ENCODE results near the gene PTGFRN. TPM values are rescaled to one million over a fixed set of nuclear protein-coding genes. Genes with fewer than 3 reads are reported as not detected.
A peak's percentile ranks its signal among the peaks of the same experiment; 100 is the strongest.

PTGFRN gene
- total and polyA plus RNA-seq, 2 experiments from 2014 or later, result 17.4 to 32.7 TPM

DNA sequence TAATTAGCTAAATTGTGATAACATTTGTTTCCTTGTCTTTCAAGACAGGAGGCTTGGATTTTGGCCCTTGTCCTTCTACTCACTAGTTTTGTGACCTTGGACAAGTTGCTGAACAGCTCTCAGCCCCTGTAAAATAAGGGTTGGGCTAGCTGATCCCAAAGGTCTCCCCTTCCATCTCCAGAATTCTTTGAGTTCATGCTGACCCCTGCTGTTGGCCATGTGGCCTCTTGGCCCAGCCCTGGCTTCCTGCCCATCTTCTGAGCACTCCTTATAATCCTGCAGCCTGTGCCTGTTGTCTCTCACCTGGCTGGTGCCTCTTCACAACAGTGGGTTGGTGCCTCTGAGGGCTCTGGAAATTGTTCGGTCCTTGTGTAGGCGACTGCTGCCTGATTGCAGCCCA, 10.1 kb downstream of the PTGFRN start:
- Histone ChIP-seq H3K9me2 (ENCODE audit: insufficient read depth) (no peaks in the 10 kb centered on the region), H3K4me3 (no peak overlapping the region), H3F3A (replicated peaks; ENCODE audit: low read depth) (no peaks in the 10 kb centered on the region), H3K27ac (ENCODE audit: low read depth) (no peak overlapping the region), H3K4me1 (ENCODE audit: insufficient read depth) (peaks cover 10% of the 10 kb centered on the region; the same call in 1 of the 2 replicates), H3K79me2 (replicated peaks; ENCODE audit: insufficient read depth) (peaks cover 76% of the 10 kb centered on the region), H2AFZ (no peak overlapping the region), H3K4me2 (no peak overlapping the region), H3K27me3 (ENCODE audit: insufficient read depth) (no peaks in the 10 kb centered on the region), H4K20me1 (replicated peaks; ENCODE audit: insufficient read depth) (peaks cover 4% of the 10 kb centered on the region), H3K36me3 (ENCODE audit: insufficient read depth) (no peaks in the 10 kb centered on the region)
- Mint-ChIP-seq H3K36me3 (ENCODE audit: low read depth) (no peaks in the 10 kb centered on the region), H3K4me1 (peaks cover 15% of the 10 kb centered on the region; the same call in 2 of the 3 replicates), H3K4me3 (no peak overlapping the region), H3K27me3 (ENCODE audit: insufficient read depth, low read depth, poor library complexity) (peaks cover 3% of the 10 kb centered on the region), H3K27ac (no peak overlapping the region; the same call in 1 of the 2 replicates), H3K9me3 (no peaks in the 10 kb centered on the region)
- TF ChIP-seq JUNB (IDR thresholded peaks at IDR 0.05; ENCODE audit: unreplicated experiment) (no peak), CTCF (conservative IDR thresholded peaks at IDR 0.05; ENCODE audit: low read depth in 2 of 2) (peak in 1 of 2 experiments; percentile 41; a peak in 2 of 4 replicates), EZH2phosphoT487 (IDR thresholded peaks at IDR 0.05; ENCODE audit: unreplicated experiment) (no peak), ETS1 (IDR thresholded peaks at IDR 0.05) (no peak)
- TF ChIP-seq, protein P1, sequence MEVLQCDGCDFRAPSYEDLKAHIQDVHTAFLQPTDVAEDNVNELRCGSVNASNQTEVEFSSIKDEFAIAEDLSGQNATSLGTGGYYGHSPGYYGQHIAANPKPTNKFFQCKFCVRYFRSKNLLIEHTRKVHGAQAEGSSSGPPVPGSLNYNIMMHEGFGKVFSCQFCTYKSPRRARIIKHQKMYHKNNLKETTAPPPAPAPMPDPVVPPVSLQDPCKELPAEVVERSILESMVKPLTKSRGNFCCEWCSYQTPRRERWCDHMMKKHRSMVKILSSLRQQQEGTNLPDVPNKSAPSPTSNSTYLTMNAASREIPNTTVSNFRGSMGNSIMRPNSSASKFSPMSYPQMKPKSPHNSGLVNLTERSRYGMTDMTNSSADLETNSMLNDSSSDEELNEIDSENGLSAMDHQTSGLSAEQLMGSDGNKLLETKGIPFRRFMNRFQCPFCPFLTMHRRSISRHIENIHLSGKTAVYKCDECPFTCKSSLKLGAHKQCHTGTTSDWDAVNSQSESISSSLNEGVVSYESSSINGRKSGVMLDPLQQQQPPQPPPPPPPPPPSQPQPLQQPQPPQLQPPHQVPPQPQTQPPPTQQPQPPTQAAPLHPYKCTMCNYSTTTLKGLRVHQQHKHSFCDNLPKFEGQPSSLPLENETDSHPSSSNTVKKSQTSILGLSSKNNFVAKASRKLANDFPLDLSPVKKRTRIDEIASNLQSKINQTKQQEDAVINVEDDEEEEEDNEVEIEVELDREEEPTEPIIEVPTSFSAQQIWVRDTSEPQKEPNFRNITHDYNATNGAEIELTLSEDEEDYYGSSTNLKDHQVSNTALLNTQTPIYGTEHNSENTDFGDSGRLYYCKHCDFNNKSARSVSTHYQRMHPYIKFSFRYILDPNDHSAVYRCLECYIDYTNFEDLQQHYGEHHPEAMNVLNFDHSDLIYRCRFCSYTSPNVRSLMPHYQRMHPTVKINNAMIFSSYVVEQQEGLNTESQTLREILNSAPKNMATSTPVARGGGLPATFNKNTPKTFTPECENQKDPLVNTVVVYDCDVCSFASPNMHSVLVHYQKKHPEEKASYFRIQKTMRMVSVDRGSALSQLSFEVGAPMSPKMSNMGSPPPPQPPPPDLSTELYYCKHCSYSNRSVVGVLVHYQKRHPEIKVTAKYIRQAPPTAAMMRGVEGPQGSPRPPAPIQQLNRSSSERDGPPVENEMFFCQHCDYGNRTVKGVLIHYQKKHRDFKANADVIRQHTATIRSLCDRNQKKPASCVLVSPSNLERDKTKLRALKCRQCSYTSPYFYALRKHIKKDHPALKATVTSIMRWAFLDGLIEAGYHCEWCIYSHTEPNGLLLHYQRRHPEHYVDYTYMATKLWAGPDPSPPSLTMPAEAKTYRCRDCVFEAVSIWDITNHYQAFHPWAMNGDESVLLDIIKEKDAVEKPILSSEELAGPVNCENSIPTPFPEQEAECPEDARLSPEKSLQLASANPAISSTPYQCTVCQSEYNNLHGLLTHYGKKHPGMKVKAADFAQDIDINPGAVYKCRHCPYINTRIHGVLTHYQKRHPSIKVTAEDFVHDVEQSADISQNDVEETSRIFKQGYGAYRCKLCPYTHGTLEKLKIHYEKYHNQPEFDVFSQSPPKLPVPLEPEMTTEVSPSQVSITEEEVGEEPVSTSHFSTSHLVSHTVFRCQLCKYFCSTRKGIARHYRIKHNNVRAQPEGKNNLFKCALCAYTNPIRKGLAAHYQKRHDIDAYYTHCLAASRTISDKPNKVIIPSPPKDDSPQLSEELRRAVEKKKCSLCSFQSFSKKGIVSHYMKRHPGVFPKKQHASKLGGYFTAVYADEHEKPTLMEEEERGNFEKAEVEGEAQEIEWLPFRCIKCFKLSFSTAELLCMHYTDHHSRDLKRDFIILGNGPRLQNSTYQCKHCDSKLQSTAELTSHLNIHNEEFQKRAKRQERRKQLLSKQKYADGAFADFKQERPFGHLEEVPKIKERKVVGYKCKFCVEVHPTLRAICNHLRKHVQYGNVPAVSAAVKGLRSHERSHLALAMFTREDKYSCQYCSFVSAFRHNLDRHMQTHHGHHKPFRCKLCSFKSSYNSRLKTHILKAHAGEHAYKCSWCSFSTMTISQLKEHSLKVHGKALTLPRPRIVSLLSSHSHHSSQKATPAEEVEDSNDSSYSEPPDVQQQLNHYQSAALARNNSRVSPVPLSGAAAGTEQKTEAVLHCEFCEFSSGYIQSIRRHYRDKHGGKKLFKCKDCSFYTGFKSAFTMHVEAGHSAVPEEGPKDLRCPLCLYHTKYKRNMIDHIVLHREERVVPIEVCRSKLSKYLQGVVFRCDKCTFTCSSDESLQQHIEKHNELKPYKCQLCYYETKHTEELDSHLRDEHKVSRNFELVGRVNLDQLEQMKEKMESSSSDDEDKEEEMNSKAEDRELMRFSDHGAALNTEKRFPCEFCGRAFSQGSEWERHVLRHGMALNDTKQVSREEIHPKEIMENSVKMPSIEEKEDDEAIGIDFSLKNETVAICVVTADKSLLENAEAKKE (CRISPR knock-in tag; IDR thresholded peaks at IDR 0.05), result no peak
- ATAC-seq (peak; percentile 33; the same call in 2 of the 3 replicates), DNase-seq (ENCODE audit: low spot score) (no peak)
